NCI-H2227 (cell line): ENCODE measurements around the gene FMN1.

Experiments used
- DNase-seq: peaks from one replicate; lab custom pipeline; 2025; ENCODE audit not compliant: unreplicated experiment; lab: John Stamatoyannopoulos, UW

FMN1 gene

GRCh38 chr15:32842081-32842480, 352.4 kb downstream of the FMN1 start:
- DNase-seq, result no peak

GRCh38 chr15:32840507-32841245, 353.8 kb downstream of the FMN1 start:
- DNase-seq, result no peak

DNA sequence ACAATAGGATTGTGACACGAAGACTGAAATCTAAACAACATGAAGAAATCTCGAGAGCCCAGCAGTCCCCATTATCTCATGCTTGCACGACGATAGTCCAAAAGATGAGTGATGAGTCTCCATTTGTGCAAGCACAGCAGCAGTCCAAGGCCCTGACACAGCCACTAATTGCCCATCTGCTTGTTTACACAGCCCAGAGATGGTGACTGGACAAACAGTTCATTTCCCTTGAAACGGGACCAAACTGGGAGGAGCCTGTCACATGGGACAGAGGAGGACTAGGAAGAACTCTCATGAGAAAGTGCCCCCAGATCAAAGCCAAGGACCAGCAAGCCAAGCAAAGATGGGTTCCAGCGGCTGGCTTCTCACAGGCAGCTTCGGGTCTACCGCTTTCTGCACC, 355.7 kb downstream of the FMN1 start:
- DNase-seq, result peak; percentile 41

GRCh38 chr15:32838338-32838737, 356.2 kb downstream of the FMN1 start:
- no peak for DNase-seq

DNA sequence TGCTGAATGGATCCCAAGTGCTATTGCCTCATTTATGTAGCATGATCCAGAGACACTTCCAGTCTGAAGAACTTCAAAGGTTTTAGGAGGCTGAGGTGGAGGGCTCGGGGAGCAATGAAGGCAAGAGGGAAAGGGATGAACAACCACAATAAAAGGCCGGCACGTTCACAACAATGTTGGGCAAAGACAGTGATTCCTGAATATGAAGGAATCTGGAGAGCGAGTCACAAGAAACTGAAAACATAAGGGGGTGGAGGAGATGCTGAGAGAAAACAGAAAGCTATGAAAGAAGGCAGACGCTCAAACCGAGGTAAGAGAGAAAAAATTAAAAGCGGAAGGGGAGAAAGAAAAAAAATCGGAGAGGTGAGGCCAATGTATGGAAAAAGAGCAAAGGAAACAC, 356.6 kb downstream of the FMN1 start:
- no peak for DNase-seq

DNA sequence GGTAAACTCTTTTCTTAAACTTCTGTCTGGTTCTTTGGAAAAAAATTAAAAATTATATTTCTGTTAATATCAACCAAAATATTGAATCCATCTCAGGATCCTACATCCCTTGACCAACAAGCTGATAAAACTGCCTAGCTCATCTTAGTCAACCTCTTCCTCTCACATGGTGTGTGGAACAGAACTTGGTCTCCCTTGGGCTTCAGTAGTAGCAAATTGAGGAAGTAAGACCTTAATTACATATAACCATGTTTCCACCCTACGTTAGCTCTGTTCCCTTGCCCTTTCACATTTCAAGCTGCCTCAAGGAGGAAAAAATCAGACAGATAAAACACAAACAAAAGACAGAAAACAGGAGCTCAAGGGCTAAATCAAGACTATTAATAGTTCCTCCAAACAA, 360.4 kb downstream of the FMN1 start:
- no peak for DNase-seq

GRCh38 chr15:32833379-32833821, 361.1 kb downstream of the FMN1 start:
- no peak for DNase-seq

DNA sequence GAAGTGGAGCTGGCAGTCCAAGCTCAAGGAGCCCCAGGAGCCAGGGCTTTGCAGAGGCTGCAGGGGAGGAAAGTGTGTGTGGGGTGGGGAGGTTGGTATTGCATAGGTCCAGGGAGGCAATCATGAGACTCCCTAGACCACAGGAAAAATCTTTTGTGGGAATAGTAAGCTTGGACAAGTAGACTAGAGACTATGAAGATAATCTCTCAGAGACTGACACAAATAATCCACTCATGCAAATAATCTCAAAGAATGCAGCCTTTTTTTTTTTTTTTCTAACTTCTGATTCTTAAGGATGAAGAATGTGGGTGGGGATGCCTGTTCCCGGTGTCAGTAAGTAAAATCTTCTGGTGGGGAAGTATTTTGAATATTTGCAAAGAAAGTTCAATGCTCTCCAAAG, 363.0 kb downstream of the FMN1 start:
- no peak for DNase-seq

GRCh38 chr15:32830241-32830640, 364.3 kb downstream of the FMN1 start:
- no peak for DNase-seq

- DNase-seq, result no peak
These were observed 365.1 kb downstream of the FMN1 start for GRCh38 chr15:32829436-32829835.

- no peak for DNase-seq
These were observed 365.9 kb downstream of the FMN1 start for GRCh38 chr15:32828507-32829186.

- no peak for DNase-seq
These were observed 367.8 kb downstream of the FMN1 start for GRCh38 chr15:32826685-32827084.

DNA sequence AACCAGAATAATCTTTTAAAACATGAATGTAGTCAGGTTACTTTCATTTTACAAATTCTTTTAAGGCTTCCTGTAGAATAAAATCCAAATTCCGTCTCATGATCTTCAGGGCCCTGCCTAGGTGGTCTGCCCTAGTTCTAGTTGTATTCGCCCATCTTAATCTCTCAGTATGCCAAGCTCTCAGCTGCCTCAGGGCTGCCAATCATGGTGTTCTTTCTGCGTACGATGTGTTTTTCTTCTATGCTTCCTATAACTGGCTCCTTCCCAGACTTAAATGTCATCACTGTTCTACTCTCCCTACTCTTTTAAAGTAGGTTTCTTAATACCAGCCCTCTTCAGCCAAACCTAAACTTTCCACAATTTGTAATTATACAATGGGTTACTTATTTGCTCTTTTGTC, 369.3 kb downstream of the FMN1 start:
- DNase-seq, result no peak

DNA sequence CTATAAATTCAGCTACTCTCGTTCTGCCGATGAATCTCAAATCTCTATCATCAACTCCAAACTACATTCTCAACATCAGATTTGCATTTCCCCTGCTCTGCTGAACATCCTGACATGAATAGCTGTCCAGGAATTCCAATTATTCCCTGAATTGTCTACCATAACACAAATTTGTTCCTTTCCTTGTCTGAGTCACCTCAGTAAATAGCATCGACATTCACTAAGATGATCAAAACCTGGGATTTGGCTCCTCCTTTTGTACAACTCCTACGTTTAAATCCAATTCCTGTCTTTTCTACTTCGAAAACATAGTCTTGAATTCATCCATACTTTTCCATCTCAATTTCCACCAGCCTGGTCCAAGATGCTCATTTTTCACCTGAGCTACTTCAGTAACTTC, 369.7 kb downstream of the FMN1 start:
- no peak for DNase-seq

- DNase-seq, result no peak
These were observed 370.8 kb downstream of the FMN1 start for GRCh38 chr15:32823750-32824149.

DNA sequence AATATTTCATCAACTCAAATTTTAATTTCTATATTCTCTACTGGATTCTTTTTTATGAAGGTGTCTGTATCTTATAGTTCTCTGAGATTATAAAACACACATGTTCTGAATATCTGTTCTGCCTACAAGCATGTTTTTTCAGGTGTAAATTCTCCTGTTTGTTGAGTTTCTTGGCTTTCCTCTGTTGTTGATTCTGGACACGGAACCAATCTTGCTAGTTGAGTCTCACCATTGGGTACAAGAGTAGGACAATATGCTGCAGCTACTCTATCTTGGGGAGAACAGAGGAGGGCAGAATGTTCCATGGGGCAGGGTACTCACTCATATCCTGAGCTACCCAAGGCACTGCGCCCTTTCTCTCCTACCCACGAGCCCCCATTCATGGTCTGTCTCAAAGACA, 371.8 kb downstream of the FMN1 start:
- DNase-seq, result no peak

GRCh38 chr15:32819448-32819847, 375.1 kb downstream of the FMN1 start:
- DNase-seq, result no peak

DNA sequence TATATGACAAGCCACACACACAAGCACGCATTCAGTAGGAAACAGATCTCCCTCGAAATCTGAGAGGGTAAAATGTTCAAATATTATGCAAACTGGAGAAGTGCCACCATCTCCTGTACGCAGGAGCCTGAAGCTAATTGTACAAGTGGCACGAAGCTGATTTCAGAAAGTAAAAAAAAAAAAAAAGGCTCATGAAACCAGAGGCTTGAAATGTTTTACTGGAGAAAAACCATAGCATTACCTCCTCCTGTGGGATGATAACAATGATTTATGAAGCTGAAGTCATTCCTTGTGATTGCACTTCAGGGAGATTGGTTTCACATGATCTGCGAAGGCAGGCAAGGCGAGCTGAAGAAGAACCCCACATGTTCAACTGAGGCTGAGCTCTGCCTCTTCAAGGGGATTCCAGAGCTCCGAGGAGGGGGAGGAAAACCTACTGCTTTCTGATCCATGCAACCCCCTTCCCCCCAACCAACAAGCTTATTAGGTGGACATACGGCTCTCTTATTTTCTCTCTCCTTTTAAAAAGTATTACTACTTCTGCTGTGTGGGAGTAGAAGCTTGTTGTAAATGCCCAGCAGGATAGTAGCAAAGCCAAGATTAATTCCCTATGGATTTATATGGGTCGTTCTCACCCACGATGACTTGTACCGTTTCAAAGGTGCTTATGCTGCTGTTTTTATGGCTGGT, 375.6 kb downstream of the FMN1 start:
- peak; percentile 30 for DNase-seq

- no peak for DNase-seq
These were observed 376.9 kb downstream of the FMN1 start for GRCh38 chr15:32817577-32817976.

- DNase-seq, result no peak
These were observed 387.2 kb downstream of the FMN1 start for GRCh38 chr15:32807331-32807730.

DNA sequence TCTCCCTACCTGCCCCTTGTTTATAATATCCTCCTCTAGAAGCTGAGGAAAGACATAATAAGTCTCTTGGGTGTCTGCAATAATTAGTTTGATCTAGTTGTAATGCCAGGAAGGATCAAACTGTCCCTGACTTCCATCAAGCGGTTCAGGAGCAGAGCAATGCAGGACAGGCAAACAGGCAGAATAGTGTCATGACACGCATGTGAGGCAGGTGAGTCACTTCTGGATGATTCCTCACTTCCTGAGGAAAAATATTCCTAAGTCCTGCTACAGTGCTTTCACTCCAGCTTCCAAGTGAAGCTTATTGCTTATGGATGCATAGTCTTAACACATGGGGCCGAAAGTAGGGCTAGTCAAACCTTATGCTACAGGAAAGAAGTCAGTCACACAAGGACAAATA, 390.9 kb downstream of the FMN1 start:
- no peak for DNase-seq

DNA sequence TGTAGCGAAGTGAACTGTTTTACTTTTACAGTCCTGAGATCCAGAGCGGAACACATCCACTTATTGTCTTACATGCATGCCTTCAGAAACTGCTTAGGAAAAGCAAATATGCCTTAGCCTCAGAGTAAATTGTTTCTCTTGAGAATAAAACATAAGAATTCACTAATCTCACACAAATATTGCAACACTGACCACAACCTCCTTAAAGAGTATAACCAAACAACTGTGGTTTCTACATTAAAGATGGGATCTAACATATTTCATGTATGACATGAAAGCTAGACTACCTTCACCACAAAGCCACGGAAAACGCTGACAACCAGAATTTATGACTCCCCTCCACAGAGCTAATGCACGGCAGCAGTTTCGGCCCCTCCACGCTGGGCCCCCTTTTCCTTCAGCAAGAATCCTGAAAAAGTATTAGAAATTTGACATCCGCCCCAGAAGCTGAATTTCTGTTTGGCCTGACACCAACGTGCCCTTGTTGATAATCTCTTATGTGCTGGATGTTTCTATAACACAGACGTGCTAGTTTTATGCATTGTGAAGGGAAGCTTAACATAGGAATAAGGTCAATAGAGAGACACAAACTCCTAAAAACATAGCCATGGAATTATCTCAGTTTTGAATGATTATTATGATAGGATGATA, 392.1 kb downstream of the FMN1 start:
- DNase-seq, result no peak
